PC-9 (cell line): ENCODE data around the gene PPP1CA. TPM values are rescaled to one million over a fixed set of nuclear protein-coding genes. Genes with fewer than 3 reads are reported as not detected.
A peak's percentile ranks its signal among the peaks of the same experiment; 100 is the strongest.

Experiments used
- BruUV-seq: library from RNA; stranded (reverse); fragments of 400-500 nt; replicated peaks from 2 replicates; lab custom pipeline; 2021; lab: Mats Ljungman, UMichigan
- CTCF ChIA-PET: fragments of 300-600 bp; sonication (Branson Sonifier 250); formaldehyde crosslinking; loops from one replicate; lab custom pipeline; 2022; ENCODE audit warnings: antibody characterized with exemption; lab: Charles Lee
- POLR2A ChIA-PET: fragments of 300-600 bp; sonication (Branson Sonifier 250); formaldehyde crosslinking; loops from one replicate; lab custom pipeline; 2022; ENCODE audit warnings: antibody characterized with exemption; ENCODE audit not compliant: unreplicated experiment; lab: Charles Lee
- DNase-seq, 2 experiments: peaks; one replicate each; pipeline versions ENCODE4 v3.0.0 to v3.0.0-alpha.2; 2015 to 2022; ENCODE audit warnings: mixed read lengths in 1 of 2
- H2AFZ ChIP-seq: fragments of 200-600 bp; sonication (generic); 2 replicates; pipeline ENCODE4 v1.8.1; 2017; ENCODE audit warnings: antibody characterized with exemption
- H3F3A ChIP-seq: fragments of 200-600 bp; sonication (generic); 2 replicates; pipeline ENCODE4 v1.8.1; 2017; ENCODE audit warnings: antibody characterized with exemption, mild to moderate bottlenecking, low read depth; ENCODE audit not compliant: insufficient read depth
- H3K27ac ChIP-seq: fragments of 200-600 bp; sonication (generic); 2 replicates; pipeline ENCODE4 v1.6.1; 2016; ENCODE audit warnings: mixed run types
- H3K27me3 ChIP-seq: fragments of 200-600 bp; sonication (generic); 2 replicates; pipeline ENCODE4 v1.6.1; 2016; ENCODE audit warnings: low read depth, mixed run types; ENCODE audit not compliant: insufficient read depth
- H3K36me3 ChIP-seq: fragments of 200-600 bp; sonication (generic); 2 replicates; pipeline ENCODE4 v1.6.1; 2016; ENCODE audit warnings: low read depth, mixed run types
- H3K4me1 ChIP-seq: fragments of 200-600 bp; sonication (generic); replicated peaks from 2 replicates; pipeline ENCODE4 v1.6.1; 2016; ENCODE audit warnings: mixed run types; ENCODE audit not compliant: insufficient read depth
- H3K4me2 ChIP-seq: fragments of 200-600 bp; sonication (generic); 2 replicates; pipeline ENCODE4 v1.6.1; 2017; ENCODE audit warnings: mixed run types
- H3K4me3 ChIP-seq: fragments of 200-600 bp; sonication (generic); 2 replicates; pipeline ENCODE4 v1.6.1; 2016; ENCODE audit warnings: mixed run types
- H3K79me2 ChIP-seq: fragments of 200-600 bp; sonication (generic); 2 replicates; pipeline ENCODE4 v1.6.1; 2017; ENCODE audit warnings: low read depth, mixed run types
- H3K9me2 ChIP-seq: fragments of 200-600 bp; sonication (generic); 2 replicates; pipeline ENCODE4 v1.8.1; 2017; ENCODE audit warnings: mild to moderate bottlenecking; ENCODE audit not compliant: insufficient read depth
- H3K9me3 ChIP-seq: fragments of 200-600 bp; sonication (generic); 2 replicates; pipeline ENCODE4 v1.8.1; 2016; ENCODE audit warnings: low read depth; ENCODE audit not compliant: insufficient read depth
- H4K20me1 ChIP-seq: fragments of 200-600 bp; sonication (generic); 2 replicates; pipeline ENCODE4 v1.8.1; 2017; ENCODE audit not compliant: insufficient read depth
- CTCF ChIP-seq: fragments of 200-600 bp; sonication (generic); conservative IDR thresholded peaks from 2 replicates; pipeline ENCODE4 v1.6.1; 2017; ENCODE audit warnings: mixed run types, antibody characterized with exemption, mild to moderate bottlenecking, moderate library complexity
- EZH2 ChIP-seq: fragments of 200-600 bp; sonication (generic); IDR thresholded peaks from 2 replicates; pipeline ENCODE4 v1.8.0; 2017; ENCODE audit warnings: antibody characterized with exemption, low read depth
- intact Hi-C: fragments of 100-400 bp; cut with micrococcal nuclease; formaldehyde crosslinking; loops from one replicate; pipeline ENCODE4 v1.10.0; 2022; ENCODE audit not compliant: unreplicated experiment
- total RNA-seq: library from RNA; stranded (reverse); gene quantifications from 2 replicates; pipeline ENCODE4 v1.2.3, GENCODE V29; 2021

PPP1CA gene
- total RNA-seq, 1 experiment from 2014 or later, result 306 TPM

- Histone ChIP-seq H3K4me1 (peaks cover 82% of the 10 kb centered on the region), H3F3A (peaks cover 73% of the 10 kb centered on the region), H3K79me2 (peaks cover 21% of the 10 kb centered on the region), H3K27me3 (no peaks in the 10 kb centered on the region), H3K27ac (peak overlapping the region; percentile 99), H3K36me3 (no peaks in the 10 kb centered on the region), H2AFZ (no peak overlapping the region), H3K4me3 (peak overlapping the region; percentile 28; the same call in 1 of the 2 replicates), H3K9me2 (no peaks in the 10 kb centered on the region), H4K20me1 (no peaks in the 10 kb centered on the region), H3K9me3 (no peaks in the 10 kb centered on the region), H3K4me2 (peak overlapping the region; percentile 94)
- TSS peak; percentile 76 for BruUV-seq
- intact Hi-C loops, result loop anchor here (5.0 to 10.0 kb wide), 3 partner anchors 134 to 534 kb away; partner anchors contain the start of genes RCE1 and RHOD
- ChIA-PET CTCF (interaction anchor here (4.7 to 6.6 kb wide), 3 partner anchors 22 to 33 kb away, joined by 21 to 174 read pairs (median 55); partner anchors contain the start of gene POLD4), POLR2A (interaction anchor here (0.5 to 1.4 kb wide), 4 partner anchors 21 to 1520 kb away, joined by 3 to 11 read pairs (median 5); partner anchors contain the start of gene POLD4)
- no peak for DNase-seq
- TF ChIP-seq CTCF (no peak), EZH2 (no peak)
These were observed 23.1 kb downstream of the PPP1CA start for GRCh38 chr11:67378544-67378943.

- Histone ChIP-seq H3K27me3 (no peaks in the 10 kb centered on the region), H3K9me2 (no peaks in the 10 kb centered on the region), H3K27ac (peak overlapping the region; percentile 99), H3K9me3 (no peaks in the 10 kb centered on the region), H4K20me1 (peaks cover under 1% of the 10 kb centered on the region; the same call in 1 of the 2 replicates), H3F3A (peaks cover 74% of the 10 kb centered on the region), H3K36me3 (no peaks in the 10 kb centered on the region), H3K4me2 (peak overlapping the region; percentile 94), H2AFZ (no peak overlapping the region), H3K4me3 (no peak overlapping the region), H3K79me2 (peaks cover 30% of the 10 kb centered on the region), H3K4me1 (peaks cover 78% of the 10 kb centered on the region)
- no TSS peak for BruUV-seq
- intact Hi-C loops, result loop anchor here (5.0 to 10.0 kb wide), 3 partner anchors 132 to 532 kb away; partner anchors contain the start of genes RCE1 and RHOD
- peak; percentile 70 to 79 for DNase-seq
- TF ChIP-seq EZH2 (no peak), CTCF (no peak)
- CTCF ChIA-PET, result interaction anchor here (0.5 to 6.6 kb wide), 4 partner anchors 21 to 323 kb away, joined by 4 to 174 read pairs (median 30); partner anchors contain the start of gene POLD4
- POLR2A ChIA-PET, result interaction anchor here (0.5 to 1.3 kb wide), 5 partner anchors 19 to 238 kb away, joined by 3 to 7 read pairs (median 3); partner anchors contain the start of gene POLD4
These were observed 24.5 kb downstream of the PPP1CA start for GRCh38 chr11:67376873-67377808.
